ENCODE measurements around the gene RBX1. TPM values are rescaled to one million over a fixed set of nuclear protein-coding genes. Genes with fewer than 3 reads are reported as not detected.
"Not testable (repeated sequence)": the region's sequence is repeated elsewhere in the genome, so short reads cannot be mapped to it uniquely, and the experiment has no call there.

RBX1 gene
- 10 to 100 TPM; 97.8 to 98.2 TPM for total RNA-seq

- CTCF ChIA-PET = interaction anchor here (2.4 to 2.8 kb wide), 2 partner anchors 29 to 287 kb away, joined by 8 to 11 read pairs; no protein-coding TSS in a partner anchor
- POLR2A ChIA-PET = interaction anchor here (0.6 to 2.7 kb wide), 11 partner anchors 20 to 335 kb away, joined by 3 to 24 read pairs (median 6); partner anchors contain the start of genes EP300 and RANGAP1
Measured at GRCh38 chr22:40950962-40951794, at the start of gene RBX1. TSS of gene RBX1 (plus strand) at chr22:40951378. CDS start at chr22:40951399, 21 bp downstream.

DNA sequence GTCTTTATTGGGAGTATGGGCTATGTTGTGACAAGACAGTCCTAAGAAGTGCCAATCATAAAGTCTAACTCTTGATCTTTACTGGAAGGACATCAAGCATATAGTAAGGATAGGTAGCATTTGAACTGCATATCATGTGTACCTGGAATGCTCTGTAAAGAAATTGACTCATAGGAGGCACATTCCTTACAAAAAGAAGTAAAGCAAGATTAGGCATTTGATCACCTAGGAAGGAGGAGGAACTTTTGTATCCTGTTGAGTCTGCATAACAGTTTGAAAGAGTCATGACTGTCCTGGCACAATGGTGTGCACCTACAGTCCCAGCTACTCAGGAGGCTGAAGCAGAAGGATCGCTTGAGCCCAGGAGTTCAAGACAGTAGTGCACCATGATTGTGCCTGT lies 47.1 kb upstream of the RBX1 start:
- ChIA-PET CTCF (interaction anchor here (1.4 kb wide), 1 partner anchor 25 kb away, joined by 4 read pairs; no protein-coding TSS in a partner anchor), POLR2A (no interaction called here)

DNA sequence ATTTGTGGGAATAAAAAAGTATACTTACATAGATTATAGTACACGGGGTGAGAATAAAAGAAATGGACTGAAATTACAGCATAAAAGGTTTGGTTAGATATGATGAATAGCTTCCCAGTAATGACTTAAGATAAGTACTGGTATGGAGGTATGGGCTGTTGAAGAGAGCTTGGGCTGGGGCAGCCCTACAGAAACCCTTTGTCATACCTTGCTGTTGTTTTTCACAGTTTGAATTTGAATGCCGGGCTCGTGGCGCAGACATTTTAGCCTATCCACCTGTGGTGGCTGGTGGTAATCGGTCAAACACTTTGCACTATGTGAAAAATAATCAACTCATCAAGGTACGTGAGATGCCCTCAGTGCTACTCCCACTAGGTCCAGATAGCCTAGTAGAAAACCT lies 42.3 kb upstream of the RBX1 start:
- POLR2A ChIA-PET = no interaction called here
- CTCF ChIA-PET = no interaction called here

DNA sequence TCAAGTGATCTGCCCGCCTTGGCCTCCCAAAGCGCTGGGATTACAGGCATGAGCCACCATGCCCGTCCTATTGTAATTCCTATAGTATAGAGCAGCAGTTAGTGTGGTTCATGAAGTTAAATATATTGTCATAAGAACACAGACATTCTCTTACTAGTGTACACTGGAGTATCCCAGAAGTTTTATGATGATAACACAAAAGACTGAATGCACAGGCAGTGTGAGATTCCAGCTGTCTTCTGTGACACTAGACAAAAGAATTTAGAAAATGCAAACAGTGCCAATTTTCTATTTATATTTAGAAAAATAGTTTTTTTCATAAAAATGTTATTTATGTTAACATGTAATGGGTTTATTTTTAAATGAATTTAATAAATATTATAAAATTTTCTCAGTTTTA lies 39.4 kb upstream of the RBX1 start:
- POLR2A ChIA-PET = no interaction called here
- CTCF ChIA-PET = interaction anchor here (0.6 kb wide), 1 partner anchor 228 kb away, joined by 3 read pairs; no protein-coding TSS in a partner anchor

GRCh38 chr22:40912987-40913386 lies 38.2 kb upstream of the RBX1 start:
- CTCF ChIA-PET, POLR2A ChIA-PET: not testable (repeated sequence)

DNA sequence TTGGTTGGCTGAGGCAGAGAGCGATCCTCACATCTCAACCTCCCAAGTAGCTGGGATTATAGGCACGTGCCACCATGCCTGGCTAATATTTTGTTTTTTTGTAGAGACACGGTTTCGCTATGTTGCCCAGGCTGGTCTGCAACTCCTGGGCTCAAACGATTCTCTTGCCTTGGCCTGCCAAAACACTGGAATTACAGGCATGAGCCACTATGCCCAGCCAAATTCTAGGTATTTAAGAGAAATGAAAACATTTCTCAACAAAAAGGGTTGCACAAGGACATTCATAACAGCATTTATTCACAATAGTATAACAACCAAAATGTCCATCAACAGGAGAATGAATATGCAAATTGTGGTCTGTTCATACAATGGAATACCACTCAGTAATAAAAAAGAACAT lies 31.7 kb upstream of the RBX1 start:
- CTCF ChIA-PET = no interaction called here
- POLR2A ChIA-PET = no interaction called here

GRCh38 chr22:40920526-40920925 lies 30.7 kb upstream of the RBX1 start:
- ChIA-PET CTCF (no interaction called here), POLR2A (no interaction called here)

DNA sequence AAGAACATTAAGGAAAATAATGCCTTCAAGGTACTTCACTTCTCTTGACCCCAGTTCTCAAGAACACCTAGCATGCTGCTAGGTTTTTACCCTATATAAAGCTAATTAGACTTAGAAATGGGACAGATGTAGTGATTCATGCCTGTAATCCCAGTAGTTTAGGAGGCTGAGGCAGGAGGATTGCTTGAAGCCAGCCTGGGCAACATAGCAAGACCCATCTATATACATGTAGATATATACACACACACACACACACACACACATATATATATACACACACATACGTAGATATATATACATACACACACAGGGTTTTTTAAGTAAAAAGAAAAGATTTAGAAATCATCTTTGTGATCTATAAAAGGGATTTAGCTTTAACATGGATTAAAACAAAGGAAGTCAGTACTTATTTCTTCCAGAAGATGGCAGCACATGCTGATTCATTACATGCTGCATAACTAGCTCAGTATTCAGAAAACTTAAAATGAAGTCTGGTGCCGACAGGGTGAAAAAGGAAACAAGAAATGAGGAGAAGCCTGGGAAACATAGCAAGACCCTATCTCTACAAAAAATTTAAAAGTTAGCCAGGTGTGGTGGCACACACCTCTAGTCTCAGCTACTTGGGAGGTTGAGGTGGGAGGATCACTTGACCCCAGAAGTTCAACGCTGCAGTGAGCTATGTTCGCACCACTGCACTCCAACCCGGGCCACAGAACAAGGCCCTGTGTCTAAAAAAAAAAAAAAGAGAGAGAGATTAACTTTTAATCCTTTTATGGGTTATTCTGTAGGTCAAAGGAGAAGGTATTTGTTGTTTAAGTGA lies 28.5 kb upstream of the RBX1 start:
- ChIA-PET CTCF (interaction anchor here (0.5 to 3.6 kb wide), 25 partner anchors 8 to 466 kb away, joined by 3 to 28 read pairs (median 3); partner anchors contain the start of genes RBX1 and ZC3H7B), POLR2A (interaction anchor here (0.6 to 1.3 kb wide), 5 partner anchors 29 to 682 kb away, joined by 3 to 12 read pairs (median 5); partner anchors contain the start of gene RBX1)

- ChIA-PET CTCF (interaction anchor here (0.5 to 1.0 kb wide), 2 partner anchors 16 to 24 kb away, joined by 3 to 4 read pairs; no protein-coding TSS in a partner anchor), POLR2A (no interaction called here)
Measured at GRCh38 chr22:40928657-40929056, 22.5 kb upstream of the RBX1 start.

GRCh38 chr22:40932396-40932795 lies 18.8 kb upstream of the RBX1 start:
- ChIA-PET CTCF (no interaction called here), POLR2A (no interaction called here)

DNA sequence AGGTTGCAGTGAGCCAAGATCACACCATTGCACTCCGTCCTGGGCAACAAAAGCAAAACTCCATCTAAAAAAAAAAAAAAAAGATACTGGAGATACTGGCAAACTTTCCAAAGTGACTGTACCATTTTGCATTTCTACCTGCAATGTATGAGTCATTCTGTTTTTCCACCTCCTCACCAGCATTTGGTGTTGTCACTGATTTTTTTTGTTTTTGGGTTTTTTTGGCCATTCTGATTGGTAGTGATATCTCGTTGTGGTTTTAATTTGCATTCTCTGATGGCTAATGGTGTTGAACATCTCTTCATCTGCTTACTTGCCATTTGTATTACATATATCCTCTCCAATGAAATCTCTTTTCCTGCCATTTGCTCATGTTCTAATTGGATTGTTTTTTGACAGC lies 12.0 kb upstream of the RBX1 start:
- CTCF ChIA-PET = interaction anchor here (1.0 kb wide), 1 partner anchor 11 kb away, joined by 4 read pairs; no protein-coding TSS in a partner anchor
- POLR2A ChIA-PET = interaction anchor here (0.6 to 0.7 kb wide), 2 partner anchors 105 to 121 kb away, joined by 3 read pairs; no protein-coding TSS in a partner anchor

- ChIA-PET CTCF (interaction anchor here (0.7 to 2.8 kb wide), 5 partner anchors 29 to 286 kb away, joined by 3 to 11 read pairs (median 5); no protein-coding TSS in a partner anchor), POLR2A (interaction anchor here (0.6 to 2.7 kb wide), 13 partner anchors 20 to 334 kb away, joined by 3 to 24 read pairs (median 6); partner anchors contain the start of genes EP300 and RANGAP1)
Measured at GRCh38 chr22:40951795-40952605, 822 bp downstream of the RBX1 start.

DNA sequence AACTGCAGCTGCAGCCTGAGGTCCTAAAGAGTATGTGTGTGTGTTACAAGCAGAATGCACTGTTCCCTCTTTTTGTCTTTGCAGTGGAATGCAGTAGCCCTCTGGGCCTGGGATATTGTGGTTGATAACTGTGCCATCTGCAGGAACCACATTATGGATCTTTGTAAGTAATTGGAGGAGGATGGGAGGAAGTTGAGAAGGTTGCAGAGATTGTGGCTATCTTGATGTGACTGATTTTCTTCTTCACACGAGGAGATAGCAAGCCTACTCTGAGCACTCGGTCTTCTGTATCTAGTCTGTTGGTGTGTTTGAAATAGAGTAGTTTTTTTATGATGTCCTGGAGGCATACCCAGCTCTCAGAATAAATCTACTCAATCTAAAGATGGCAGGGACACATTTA lies 2.3 kb downstream of the RBX1 start:
- ChIA-PET CTCF (interaction anchor here (0.8 kb wide), 1 partner anchor 244 kb away, joined by 3 read pairs; no protein-coding TSS in a partner anchor), POLR2A (no interaction called here)

GRCh38 chr22:40954113-40954512 lies 2.9 kb downstream of the RBX1 start:
- POLR2A ChIA-PET = no interaction called here
- CTCF ChIA-PET = interaction anchor here (0.8 kb wide), 1 partner anchor 244 kb away, joined by 3 read pairs; no protein-coding TSS in a partner anchor

- POLR2A ChIA-PET = no interaction called here
- CTCF ChIA-PET = no interaction called here
Measured at GRCh38 chr22:40955571-40955970, 4.4 kb downstream of the RBX1 start.

DNA sequence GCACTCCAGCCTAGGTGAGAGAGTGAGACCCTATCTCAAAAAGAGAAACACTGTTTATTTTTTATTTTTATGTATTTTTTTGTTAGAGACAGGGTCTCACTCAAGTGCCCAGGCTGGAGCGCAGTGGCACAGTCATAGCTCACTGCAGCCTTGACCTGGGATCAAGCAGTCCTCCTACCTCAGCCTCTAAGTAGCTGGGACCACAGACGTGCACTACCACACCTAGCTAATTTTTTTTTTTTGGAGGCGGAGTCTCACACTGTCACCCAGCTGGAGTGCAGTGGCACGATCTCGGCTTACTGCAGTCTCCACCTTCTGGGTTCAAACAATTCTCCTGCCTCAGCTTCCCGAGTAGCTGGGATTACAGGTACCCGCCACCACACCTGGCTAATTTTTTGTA lies 6.4 kb downstream of the RBX1 start:
- ChIA-PET CTCF (no interaction called here), POLR2A (no interaction called here)

GRCh38 chr22:40958299-40958698 lies 7.1 kb downstream of the RBX1 start:
- CTCF ChIA-PET = no interaction called here
- POLR2A ChIA-PET = no interaction called here

GRCh38 chr22:40960145-40960544 lies 9.0 kb downstream of the RBX1 start:
- POLR2A ChIA-PET = no interaction called here
- CTCF ChIA-PET = interaction anchor here (0.7 to 1.2 kb wide), 2 partner anchors 27 to 551 kb away, joined by 3 read pairs; no protein-coding TSS in a partner anchor
